Ureter (tissue), 1 donor: Measurements from ENCODE around the gene PSMD9. TPM values are rescaled to one million over a fixed set of nuclear protein-coding genes. Genes with fewer than 3 reads are reported as not detected.
"Not testable (repeated sequence)": the region's sequence is repeated elsewhere in the genome, so short reads cannot be mapped to it uniquely, and the experiment has no call there.

Experiments used
- DNase-seq: peaks from one replicate; pipeline ENCODE4 v3.0.0-alpha.2; 2020; ENCODE audit warnings: low spot score
- total RNA-seq: library from RNA; stranded (reverse); gene quantifications from one replicate; pipeline ENCODE4 v1.2.4, GENCODE V29; 2023
- donor health status: DM: yes; HTN: yes; CAD: no.

PSMD9 gene
- 43.3 TPM for total RNA-seq

GRCh38 chr12:121888478-121889273 is at the start of gene PSMD9:
Gene PSMD9 (plus strand): TSS chr12:121888790. CDS start chr12:121888857, 67 bp downstream.
- DNase-seq: peak; percentile 99

- DNase-seq: peak; percentile 100
Observed at GRCh38 chr12:121839106-121839992, 49.2 kb upstream of the PSMD9 start.

GRCh38 chr12:121839993-121840761 is 48.4 kb upstream of the PSMD9 start:
- DNase-seq: no peak

GRCh38 chr12:121843236-121843982 is 45.2 kb upstream of the PSMD9 start:
- DNase-seq: no peak

- no peak for DNase-seq
Observed at GRCh38 chr12:121845701-121846100, 42.9 kb upstream of the PSMD9 start.

- no peak for DNase-seq
Observed at GRCh38 chr12:121849211-121849610, 39.4 kb upstream of the PSMD9 start.

GRCh38 chr12:121849665-121850064 is 38.9 kb upstream of the PSMD9 start:
- no peak for DNase-seq

GRCh38 chr12:121852392-121852791 is 36.2 kb upstream of the PSMD9 start:
- DNase-seq: not testable (repeated sequence)

GRCh38 chr12:121857322-121858246 is 31.0 kb upstream of the PSMD9 start:
- DNase-seq: no peak

- no peak for DNase-seq
Observed at GRCh38 chr12:121858318-121858661, 30.3 kb upstream of the PSMD9 start.

GRCh38 chr12:121858662-121859572 is 29.7 kb upstream of the PSMD9 start, which contains the start of gene HPD:
Gene HPD (minus strand): TSS chr12:121858859. CDS start chr12:121858823, 36 bp downstream.
- DNase-seq: peak; percentile 77

GRCh38 chr12:121860257-121860656 is 28.3 kb upstream of the PSMD9 start:
- DNase-seq: no peak

- not testable (repeated sequence) for DNase-seq
Observed at GRCh38 chr12:121860699-121861098, 27.9 kb upstream of the PSMD9 start.

GRCh38 chr12:121861636-121862254 is 26.8 kb upstream of the PSMD9 start:
- DNase-seq: no peak

- no peak for DNase-seq
Observed at GRCh38 chr12:121866331-121866730, 22.3 kb upstream of the PSMD9 start.

- DNase-seq: not testable (repeated sequence)
Observed at GRCh38 chr12:121869229-121869628, 19.4 kb upstream of the PSMD9 start.

- DNase-seq: no peak
Observed at GRCh38 chr12:121871467-121871866, 17.1 kb upstream of the PSMD9 start.

- no peak for DNase-seq
Observed at GRCh38 chr12:121872546-121873215, 15.9 kb upstream of the PSMD9 start.
